ENCODE data around the gene MEST. TPM values are rescaled to one million over a fixed set of nuclear protein-coding genes. Genes with fewer than 3 reads are reported as not detected.

Gene MEST
- total RNA-seq, 1 experiment from 2014 or later: 37.4 TPM

GRCh38 chr7:130544356-130544755 is 52.5 kb downstream of the MEST start:
- intact Hi-C loops (cut with micrococcal nuclease; ENCODE audit: unreplicated experiment): no loop called here
- no peak overlapping the region for H3K27ac ChIP-seq (ENCODE audit: low read depth, low read length, poor library complexity, severe bottlenecking)
- H3K4me3 ChIP-seq (ENCODE audit: low read depth, low read length, poor library complexity, severe bottlenecking): no peak overlapping the region
- no peaks in the 10 kb centered on the region for H3K36me3 ChIP-seq (ENCODE audit: insufficient read depth, low read length, poor library complexity, severe bottlenecking)
- DNase-seq (ENCODE audit: low spot score): no peak
- BruUV-seq (replicated peaks): no TSS peak
- no peaks in the 10 kb centered on the region for H3K4me1 ChIP-seq (ENCODE audit: insufficient read depth, low read length, poor library complexity, severe bottlenecking)
- no peak for TF ChIP-seq EZH2 (IDR thresholded peaks at IDR 0.05; ENCODE audit: borderline replicate concordance, low read depth, low read length, poor library complexity, severe bottlenecking)
- TF ChIP-seq, protein P1, sequence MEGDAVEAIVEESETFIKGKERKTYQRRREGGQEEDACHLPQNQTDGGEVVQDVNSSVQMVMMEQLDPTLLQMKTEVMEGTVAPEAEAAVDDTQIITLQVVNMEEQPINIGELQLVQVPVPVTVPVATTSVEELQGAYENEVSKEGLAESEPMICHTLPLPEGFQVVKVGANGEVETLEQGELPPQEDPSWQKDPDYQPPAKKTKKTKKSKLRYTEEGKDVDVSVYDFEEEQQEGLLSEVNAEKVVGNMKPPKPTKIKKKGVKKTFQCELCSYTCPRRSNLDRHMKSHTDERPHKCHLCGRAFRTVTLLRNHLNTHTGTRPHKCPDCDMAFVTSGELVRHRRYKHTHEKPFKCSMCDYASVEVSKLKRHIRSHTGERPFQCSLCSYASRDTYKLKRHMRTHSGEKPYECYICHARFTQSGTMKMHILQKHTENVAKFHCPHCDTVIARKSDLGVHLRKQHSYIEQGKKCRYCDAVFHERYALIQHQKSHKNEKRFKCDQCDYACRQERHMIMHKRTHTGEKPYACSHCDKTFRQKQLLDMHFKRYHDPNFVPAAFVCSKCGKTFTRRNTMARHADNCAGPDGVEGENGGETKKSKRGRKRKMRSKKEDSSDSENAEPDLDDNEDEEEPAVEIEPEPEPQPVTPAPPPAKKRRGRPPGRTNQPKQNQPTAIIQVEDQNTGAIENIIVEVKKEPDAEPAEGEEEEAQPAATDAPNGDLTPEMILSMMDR (conservative IDR thresholded peaks at IDR 0.05; ENCODE audit: low read depth, low read length): no peak
- H3K9me3 ChIP-seq (ENCODE audit: low read depth, low read length, poor library complexity, severe bottlenecking): no peaks in the 10 kb centered on the region
- POLR2A ChIA-PET (ENCODE audit: low non-redundant PET): no interaction called here
- no peaks in the 10 kb centered on the region for H3K27me3 ChIP-seq (replicated peaks; ENCODE audit: insufficient read depth, low read depth, low read length, poor library complexity)
- CTCF ChIA-PET: no interaction called here

DNA sequence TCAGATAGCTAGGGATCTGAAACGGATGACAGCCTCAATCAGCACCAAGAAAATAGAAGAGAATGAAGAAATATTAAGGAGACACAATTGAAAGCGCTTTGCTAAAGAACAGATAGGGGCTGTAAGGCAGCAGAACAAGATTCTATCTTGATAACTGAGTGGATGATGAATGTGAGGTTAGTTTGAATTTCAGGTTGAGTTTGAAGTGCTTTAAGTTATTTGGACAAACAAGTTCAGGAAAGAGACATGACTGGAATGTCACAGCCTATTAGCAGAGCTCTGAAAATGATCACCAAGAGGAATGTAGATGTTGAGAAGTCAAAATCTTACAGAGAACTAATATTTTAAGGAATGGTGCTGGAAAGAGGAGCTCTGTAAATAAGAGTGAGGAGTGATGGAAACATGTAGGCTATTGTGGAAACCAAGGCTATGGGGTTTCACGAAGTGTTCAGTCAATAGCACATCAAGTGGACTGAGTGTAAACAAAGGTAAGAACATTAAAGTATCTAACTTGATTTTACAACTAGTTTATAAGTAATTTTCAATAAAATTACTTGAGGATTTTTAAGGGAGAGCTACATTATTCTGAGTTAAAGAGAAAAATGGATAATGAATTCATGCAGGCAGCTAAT is 61.6 kb downstream of the MEST start:
- CTCF ChIA-PET: no interaction called here
- intact Hi-C loops (cut with micrococcal nuclease; ENCODE audit: unreplicated experiment): no loop called here
- H3K27me3 ChIP-seq (replicated peaks; ENCODE audit: insufficient read depth, low read depth, low read length, poor library complexity): no peaks in the 10 kb centered on the region
- POLR2A ChIA-PET (ENCODE audit: low non-redundant PET): interaction anchor here (0.7 kb wide), 1 partner anchor 448 kb away, joined by 13 read pairs; no protein-coding TSS in a partner anchor
- no peak for DNase-seq (ENCODE audit: low spot score)
- no peaks in the 10 kb centered on the region for H3K36me3 ChIP-seq (ENCODE audit: insufficient read depth, low read length, poor library complexity, severe bottlenecking)
- no peak overlapping the region for H3K4me3 ChIP-seq (ENCODE audit: low read depth, low read length, poor library complexity, severe bottlenecking)
- H3K27ac ChIP-seq (ENCODE audit: low read depth, low read length, poor library complexity, severe bottlenecking): no peak overlapping the region
- BruUV-seq (replicated peaks): no TSS peak
- H3K9me3 ChIP-seq (ENCODE audit: low read depth, low read length, poor library complexity, severe bottlenecking): no peaks in the 10 kb centered on the region
- no peak for TF ChIP-seq EZH2 (IDR thresholded peaks at IDR 0.05; ENCODE audit: borderline replicate concordance, low read depth, low read length, poor library complexity, severe bottlenecking)
- TF ChIP-seq, protein P1 (conservative IDR thresholded peaks at IDR 0.05; ENCODE audit: low read depth, low read length): no peak
- H3K4me1 ChIP-seq (ENCODE audit: insufficient read depth, low read length, poor library complexity, severe bottlenecking): no peaks in the 10 kb centered on the region

GRCh38 chr7:130554481-130554880 is 62.6 kb downstream of the MEST start:
- intact Hi-C loops (cut with micrococcal nuclease; ENCODE audit: unreplicated experiment): no loop called here
- H3K4me3 ChIP-seq (ENCODE audit: low read depth, low read length, poor library complexity, severe bottlenecking): no peak overlapping the region
- TF ChIP-seq, protein P1 (conservative IDR thresholded peaks at IDR 0.05; ENCODE audit: low read depth, low read length): no peak
- no TSS peak for BruUV-seq (replicated peaks)
- DNase-seq (ENCODE audit: low spot score): no peak
- ChIA-PET CTCF (no interaction called here), POLR2A (ENCODE audit: low non-redundant PET) (no interaction called here)
- no peaks in the 10 kb centered on the region for H3K27me3 ChIP-seq (replicated peaks; ENCODE audit: insufficient read depth, low read depth, low read length, poor library complexity)
- no peaks in the 10 kb centered on the region for H3K9me3 ChIP-seq (ENCODE audit: low read depth, low read length, poor library complexity, severe bottlenecking)
- H3K36me3 ChIP-seq (ENCODE audit: insufficient read depth, low read length, poor library complexity, severe bottlenecking): no peaks in the 10 kb centered on the region
- H3K27ac ChIP-seq (ENCODE audit: low read depth, low read length, poor library complexity, severe bottlenecking): no peak overlapping the region
- H3K4me1 ChIP-seq (ENCODE audit: insufficient read depth, low read length, poor library complexity, severe bottlenecking): no peaks in the 10 kb centered on the region

Small RNA genes within 50 kb of the gene (microRNA-seq; reads per million reads assigned to microRNA genes)
- 2,328 reads per million, percentile 88 among the genes with 10 or more reads in this experiment for gene MIR335

Other genes with a start within 250 kb of the MEST start
- 0.26 and 0.43 TPM in 2 replicates for gene CPA2, start 225.2 kb upstream of the MEST start, total RNA-seq (2021)
- 0.35 TPM in 1 of 2 replicates, not detected in the other for gene CPA4, start 198.9 kb upstream of the MEST start, total RNA-seq (2021)
- not detected in 2 replicates for gene CPA5, start 147.3 kb upstream of the MEST start, total RNA-seq (2021)
- gene CPA1, start 111.6 kb upstream of the MEST start, total RNA-seq (2021): not detected in 2 replicates
- gene CEP41, start 51.1 kb upstream of the MEST start, total RNA-seq (2021): 25.0 and 25.7 TPM in 2 replicates
- gene COPG2, start 176.7 kb downstream of the MEST start, total RNA-seq (2021): 17.6 and 24.4 TPM in 2 replicates
- not detected in 2 replicates for gene TSGA13, start 194.5 kb downstream of the MEST start, total RNA-seq (2021)
- not detected in 2 replicates for gene KLF14, start 242.1 kb downstream of the MEST start, total RNA-seq (2021)

Data from A673 (cell line).